CD14-positive monocyte (primary cell): ENCODE data around the gene CTBS. TPM values are rescaled to one million over a fixed set of nuclear protein-coding genes. Genes with fewer than 3 reads are reported as not detected.

Experiments
- DNase-seq, 3 donors: peaks; one replicate each; pipeline ENCODE4 v3.0.0-alpha.2; 2011 to 2022
- H2AFZ ChIP-seq: 2 replicates; pipeline ENCODE4 v1.6.0; 2012; ENCODE audit warnings: mild to moderate bottlenecking, low read depth, low read length, inconsistent platforms; ENCODE audit not compliant: insufficient read depth, poor library complexity, severe bottlenecking
- H3K27ac ChIP-seq, 2 donors: 1 replicate in 1 of 2; 2 replicates in 1 of 2; pipeline ENCODE4 v1.5.1; 2012 to 2013; ENCODE audit warnings: low read length in 2 of 2, control low read depth in 1 of 2, inconsistent platforms in 1 of 2, low read depth in 1 of 2, mild to moderate bottlenecking in 1 of 2
- H3K27me3 ChIP-seq, 2 donors: one replicate each; pipeline versions ENCODE4 v1.6.0 to v1.6.1; 2011 to 2013; ENCODE audit warnings: low read length in 2 of 2; ENCODE audit not compliant: control insufficient read depth in 2 of 2, insufficient read depth in 2 of 2
- H3K36me3 ChIP-seq, 2 donors: replicated peaks in 1 of 2; 1 replicate in 1 of 2; 2 replicates in 1 of 2; pipeline versions ENCODE4 v1.5.1 to v1.6.1; 2012 to 2013; ENCODE audit warnings: low read length in 2 of 2, control low read depth in 1 of 2, inconsistent platforms in 1 of 2, mild to moderate bottlenecking in 1 of 2; ENCODE audit not compliant: insufficient read depth in 2 of 2, control insufficient read depth in 1 of 2
- H3K4me1 ChIP-seq, 2 donors: 1 replicate in 1 of 2; 2 replicates in 1 of 2; pipeline versions ENCODE4 v1.5.1 to v1.6.1; 2012 to 2013; ENCODE audit warnings: low read length in 2 of 2, control low read depth in 1 of 2, inconsistent platforms in 1 of 2, mild to moderate bottlenecking in 1 of 2, moderate library complexity in 1 of 2; ENCODE audit not compliant: insufficient read depth in 2 of 2, control insufficient read depth in 1 of 2
- H3K4me2 ChIP-seq: replicated peaks from 2 replicates; pipeline ENCODE3; 2012; ENCODE audit warnings: low read length, moderate library complexity, mild to moderate bottlenecking; ENCODE audit not compliant: poor library complexity, severe bottlenecking; ENCODE audit errors: extremely low read depth
- H3K4me3 ChIP-seq, 3 experiments: fragments of 200-600 bp in 1 of 3; sonication (generic) in 1 of 3; replicated peaks in 1 of 3; 1 replicate in 2 of 3; 2 replicates in 1 of 3; pipeline ENCODE4 v1.5.1; 2011 to 2013; ENCODE audit warnings: low read length in 3 of 3, mild to moderate bottlenecking in 3 of 3, control low read depth in 2 of 3, low read depth in 2 of 3, inconsistent platforms in 1 of 3, moderate library complexity in 1 of 3
- H3K79me2 ChIP-seq: 2 replicates; pipeline ENCODE4 v1.6.0; 2012; ENCODE audit warnings: mild to moderate bottlenecking, control low read depth, inconsistent platforms, low read length, moderate library complexity; ENCODE audit not compliant: insufficient read depth
- H3K9ac ChIP-seq: 2 replicates; pipeline ENCODE4 v1.6.0; 2017; ENCODE audit warnings: low read length, mild to moderate bottlenecking; ENCODE audit not compliant: insufficient read depth, poor library complexity, severe bottlenecking
- H3K9me3 ChIP-seq, 2 donors: replicated peaks in 1 of 2; 1 replicate in 1 of 2; 2 replicates in 1 of 2; pipeline versions ENCODE4 v1.5.1 to v1.6.1; 2012 to 2013; ENCODE audit warnings: low read length in 2 of 2, control low read depth in 1 of 2; ENCODE audit not compliant: control insufficient read depth in 1 of 2, insufficient read depth in 1 of 2
- H4K20me1 ChIP-seq: 2 replicates; pipeline ENCODE4 v1.6.0; 2012; ENCODE audit warnings: mild to moderate bottlenecking, low read length, control low read depth, moderate library complexity; ENCODE audit not compliant: insufficient read depth
- H3K27ac Mint-ChIP-seq, 7 donors: one replicate each; pipeline ENCODE4 v1.8.0; 2020; ENCODE audit warnings: mild to moderate bottlenecking in 7 of 7, mixed read lengths in 7 of 7, moderate library complexity in 6 of 7, inconsistent platforms in 2 of 7
- H3K27me3 Mint-ChIP-seq, 3 donors: one replicate each; pipeline ENCODE4 v1.8.0; 2021 to 2022; ENCODE audit warnings: low read depth in 3 of 3, mild to moderate bottlenecking in 3 of 3, mixed read lengths in 3 of 3, moderate library complexity in 3 of 3, inconsistent platforms in 1 of 3
- H3K36me3 Mint-ChIP-seq, 2 donors: one replicate each; pipeline ENCODE4 v1.8.0; 2020; ENCODE audit warnings: mixed read lengths in 2 of 2, inconsistent platforms in 1 of 2, mild to moderate bottlenecking in 1 of 2
- H3K4me1 Mint-ChIP-seq: one replicate; pipeline ENCODE4 v1.8.0; 2020; ENCODE audit warnings: mild to moderate bottlenecking, mixed read lengths
- H3K4me3 Mint-ChIP-seq, 2 donors: one replicate each; pipeline ENCODE4 v1.8.0; 2020; ENCODE audit warnings: mild to moderate bottlenecking in 2 of 2, mixed read lengths in 2 of 2, moderate library complexity in 1 of 2
- H3K9me3 Mint-ChIP-seq, 7 donors: one replicate each; pipeline ENCODE4 v1.8.0; 2020 to 2022; ENCODE audit warnings: mixed read lengths in 7 of 7, mild to moderate bottlenecking in 6 of 7, moderate library complexity in 6 of 7, inconsistent platforms in 2 of 7
- CTCF ChIP-seq: fragments of 200-600 bp; IDR thresholded peaks from one replicate; pipeline ENCODE4 v1.8.0; 2022; ENCODE audit warnings: antibody characterized with exemption, mild to moderate bottlenecking
- WGBS: methylation state at CpG from one replicate; pipeline ENCODE4 v1.1.5; 2013; ENCODE audit warnings: missing lambda C conversion rate; ENCODE audit not compliant: insufficient coverage; 5-methylcytosine and 5-hydroxymethylcytosine counted together
- intact Hi-C, 2 donors: fragments of 100-400 bp; cut with micrococcal nuclease; formaldehyde crosslinking; loops; one replicate each; pipeline versions ENCODE4 v1.15.0 to v1.15.1; 2023
- polyA plus RNA-seq, 3 donors: library from polyadenylated mRNA; depleted of rRNA in 1 of 3; unstranded in 2 of 3; stranded (reverse) in 1 of 3; fragments of 300-500 nt in 2 of 3; fragments of >200 nt in 1 of 3; fragmentation: Illumina TruSeq in 2 of 3; gene quantifications; 1 replicate in 2 of 3; 2 replicates in 1 of 3; pipeline ENCODE4 v1.2.3, GENCODE V29; 2012 to 2021

The CTBS gene
- polyA plus RNA-seq, 3 donors = 29.2 to 62.2 (median 44.8) TPM

- no peak overlapping the region for H3K27ac ChIP-seq
- H3K9me3 Mint-ChIP-seq = no peaks in the 10 kb centered on the region
- H3K4me3 Mint-ChIP-seq = no peak overlapping the region
- peaks cover 24 to 67% of the 10 kb centered on the region in 2 donors for H3K36me3 ChIP-seq
- H3K79me2 ChIP-seq = no peaks in the 10 kb centered on the region
- H3K9me3 ChIP-seq = no peaks in the 10 kb centered on the region
- DNase-seq = no peak
- H3K4me2 ChIP-seq = no peak overlapping the region
- peaks cover 49 to 67% of the 10 kb centered on the region in 2 donors for H3K36me3 Mint-ChIP-seq
- no peaks in the 10 kb centered on the region for H3K27me3 ChIP-seq
- H3K4me1 ChIP-seq = no peaks in the 10 kb centered on the region
- intact Hi-C loops = no loop called here
- no CpG with 5 or more reads among the region's 3 CpGs for WGBS
- H3K4me1 Mint-ChIP-seq = no peaks in the 10 kb centered on the region
- H4K20me1 ChIP-seq = no peaks in the 10 kb centered on the region
- no peak overlapping the region for H3K9ac ChIP-seq
- H2AFZ ChIP-seq = no peak overlapping the region
- no peak for TF ChIP-seq CTCF
- H3K27ac Mint-ChIP-seq = no peak overlapping the region
- H3K27me3 Mint-ChIP-seq = no peaks in the 10 kb centered on the region
- H3K4me3 ChIP-seq = no peak overlapping the region
These were observed 34.3 kb downstream of the CTBS start for GRCh38 chr1:84539972-84540371.

GRCh38 chr1:84538599-84538998 is 35.6 kb downstream of the CTBS start:
- Histone ChIP-seq H3K79me2 (no peaks in the 10 kb centered on the region), H3K4me1 (no peaks in the 10 kb centered on the region), H3K36me3 (peaks cover 20 to 67% of the 10 kb centered on the region in 2 donors), H3K4me2 (no peak overlapping the region), H3K27ac (no peak overlapping the region), H3K4me3 (no peak overlapping the region), H4K20me1 (no peaks in the 10 kb centered on the region), H3K9ac (no peak overlapping the region), H3K9me3 (no peaks in the 10 kb centered on the region), H3K27me3 (no peaks in the 10 kb centered on the region), H2AFZ (no peak overlapping the region)
- DNase-seq = no peak
- intact Hi-C loops = no loop called here
- Mint-ChIP-seq H3K27me3 (no peaks in the 10 kb centered on the region), H3K27ac (peak overlapping the region in 3 of 7 donors; percentile 4 to 69 (median 43)), H3K4me1 (no peaks in the 10 kb centered on the region), H3K4me3 (no peak overlapping the region), H3K36me3 (peaks cover 47 to 66% of the 10 kb centered on the region in 2 donors), H3K9me3 (no peaks in the 10 kb centered on the region)
- no peak for TF ChIP-seq CTCF
